Small intestine (tissue), 7 donors: Measurements from ENCODE around the gene GALR2. TPM values are rescaled to one million over a fixed set of nuclear protein-coding genes. Genes with fewer than 3 reads are reported as not detected.

Experiments used
- DNase-seq, 2 donors: peaks; one replicate each; pipeline versions ENCODE4 v3.0.0 to v3.0.0-alpha.2; 2013
- FAIRE-seq: peaks from 2 replicates; lab custom pipeline; 2012; peaks lifted over from hg19 to GRCh38; lab: Jason Lieb, UNC
- H3K27ac ChIP-seq, 3 donors: one replicate each; pipeline ENCODE4 v1.5.1; 2013; ENCODE audit warnings: low read length in 2 of 3, mild to moderate bottlenecking in 2 of 3, control low read depth in 1 of 3, inconsistent platforms in 1 of 3, low read depth in 1 of 3, moderate library complexity in 1 of 3
- H3K27me3 ChIP-seq, 3 donors: one replicate each; pipeline ENCODE4 v1.6.1; 2013; ENCODE audit warnings: low read length in 3 of 3, inconsistent platforms in 1 of 3; ENCODE audit not compliant: control insufficient read depth in 3 of 3, insufficient read depth in 3 of 3
- H3K36me3 ChIP-seq, 3 donors: one replicate each; pipeline ENCODE4 v1.6.1; 2013; ENCODE audit warnings: low read length in 3 of 3, inconsistent platforms in 1 of 3, low read depth in 1 of 3, mild to moderate bottlenecking in 1 of 3, moderate library complexity in 1 of 3; ENCODE audit not compliant: control insufficient read depth in 3 of 3, insufficient read depth in 2 of 3
- H3K4me1 ChIP-seq, 3 donors: one replicate each; pipeline ENCODE4 v1.6.1; 2013; ENCODE audit warnings: low read length in 2 of 3, inconsistent platforms in 1 of 3, low read depth in 1 of 3, mild to moderate bottlenecking in 1 of 3, moderate library complexity in 1 of 3; ENCODE audit not compliant: control insufficient read depth in 3 of 3, insufficient read depth in 2 of 3
- H3K4me3 ChIP-seq, 3 donors: one replicate each; pipeline ENCODE4 v1.5.1; 2013; ENCODE audit warnings: low read length in 3 of 3, control low read depth in 1 of 3, inconsistent platforms in 1 of 3, low read depth in 1 of 3, mild to moderate bottlenecking in 1 of 3, moderate library complexity in 1 of 3
- H3K9me3 ChIP-seq, 2 donors: one replicate each; pipeline ENCODE4 v1.6.1; 2013; ENCODE audit warnings: low read depth in 1 of 2, low read length in 1 of 2; ENCODE audit not compliant: control insufficient read depth in 2 of 2, insufficient read depth in 1 of 2
- WGBS, 3 donors: extraction: QIAGEN DNeasy Blood & Tissue Kit; methylation state at CpG; one replicate each; pipeline ENCODE4 v1.1.7; 2013; 5-methylcytosine and 5-hydroxymethylcytosine counted together
- polyA plus RNA-seq, 4 donors: library from polyadenylated mRNA; stranded (reverse) in 3 of 4; unstranded in 1 of 4; fragments of 200-250 nt in 3 of 4; fragments of 120-200 nt in 1 of 4; gene quantifications; one replicate each; pipeline versions ENCODE4 v1.2.1 to v1.2.3, GENCODE V29; 2013
- donor health status: healthy with polysubstance abuse.
- donor health status: control.
- donor health status: control.
- donor health status: Bipolar disorder and iron deficiency.
- donor health status: healthy.

GALR2 gene
- polyA plus RNA-seq, 4 donors = 0.25 to 0.54 TPM; not detected in 2

- FAIRE-seq (no peak), DNase-seq (no peak)
- 36 to 57% (median 51%) methylated on average over 28 to 42 of the region's 42 CpGs for whole genome bisulfite sequencing, 3 donors
- H3K4me1 ChIP-seq = peaks cover 0 to 4% (median 0%) of the 10 kb centered on the region in 3 donors
- no peak overlapping the region for H3K27ac ChIP-seq
- H3K9me3 ChIP-seq = no peaks in the 10 kb centered on the region
- H3K27me3 ChIP-seq = no peaks in the 10 kb centered on the region
- H3K4me3 ChIP-seq = peak overlapping the region in 2 of 3 donors; percentile 26 to 37
- peaks cover 0 to 2% (median 0%) of the 10 kb centered on the region in 3 donors for H3K36me3 ChIP-seq
Observed at GRCh38 chr17:76121932-76122430, 47.4 kb downstream of the GALR2 start.

- 88 to 94% (median 89%) methylated on average over 20 to 24 of the region's 24 CpGs for WGBS, 3 donors
- Histone ChIP-seq H3K4me3 (no peak overlapping the region), H3K9me3 (no peaks in the 10 kb centered on the region), H3K27me3 (no peaks in the 10 kb centered on the region), H3K36me3 (peaks cover 0 to 2% (median 0%) of the 10 kb centered on the region in 3 donors), H3K27ac (no peak overlapping the region), H3K4me1 (peaks cover 0 to 4% (median 0%) of the 10 kb centered on the region in 3 donors)
- FAIRE-seq (no peak), DNase-seq (no peak)
Observed at GRCh38 chr17:76122431-76123190, 48.0 kb downstream of the GALR2 start.

- H3K4me3 ChIP-seq = no peak overlapping the region
- H3K9me3 ChIP-seq = no peaks in the 10 kb centered on the region
- H3K4me1 ChIP-seq = peaks cover 0 to 4% (median 0%) of the 10 kb centered on the region in 3 donors
- 80 to 90% (median 82%) methylated on average over 5 of the region's 5 CpGs for WGBS, 3 donors
- H3K36me3 ChIP-seq = peaks cover 0 to 2% (median 0%) of the 10 kb centered on the region in 3 donors
- DNase-seq = no peak
- H3K27me3 ChIP-seq = no peaks in the 10 kb centered on the region
- H3K27ac ChIP-seq = no peak overlapping the region
- FAIRE-seq = no peak
Observed at GRCh38 chr17:76123191-76123499, 48.6 kb downstream of the GALR2 start.

- WGBS, 3 donors = 68 to 79% (median 69%) methylated on average over 8 to 9 of the region's 9 CpGs
Observed at GRCh38 chr17:76123749-76124581, 49.4 kb downstream of the GALR2 start.

GRCh38 chr17:76124582-76125390, 50.2 kb downstream of the GALR2 start:
- Histone ChIP-seq H3K9me3 (no peaks in the 10 kb centered on the region), H3K27ac (no peak overlapping the region), H3K4me1 (peaks cover 0 to 4% (median 0%) of the 10 kb centered on the region in 3 donors), H3K27me3 (no peaks in the 10 kb centered on the region), H3K4me3 (no peak overlapping the region), H3K36me3 (peaks cover 0 to 2% (median 0%) of the 10 kb centered on the region in 3 donors)
- FAIRE-seq (no peak), DNase-seq (no peak)
- WGBS, 3 donors = 84 to 89% (median 88%) methylated on average over 22 of the region's 22 CpGs

More at GRCh38 chr17:76123749-76124581, 49.4 kb downstream of the GALR2 start:
- Histone ChIP-seq H3K36me3 (peaks cover 0 to 2% (median 0%) of the 10 kb centered on the region in 3 donors), H3K27me3 (no peaks in the 10 kb centered on the region), H3K4me3 (no peak overlapping the region), H3K9me3 (no peaks in the 10 kb centered on the region), H3K27ac (no peak overlapping the region), H3K4me1 (peaks cover 0 to 4% (median 0%) of the 10 kb centered on the region in 3 donors)
- DNase-seq (no peak), FAIRE-seq (no peak)

GRCh38 chr17:76125391-76125675, 50.8 kb downstream of the GALR2 start:
- Histone ChIP-seq H3K36me3 (peaks cover 0 to 2% (median 0%) of the 10 kb centered on the region in 3 donors), H3K4me1 (peaks cover 0 to 4% (median 0%) of the 10 kb centered on the region in 3 donors), H3K9me3 (no peaks in the 10 kb centered on the region), H3K27ac (no peak overlapping the region), H3K27me3 (no peaks in the 10 kb centered on the region), H3K4me3 (no peak overlapping the region)
- FAIRE-seq (no peak), DNase-seq (no peak)
- WGBS, 3 donors = 81 to 90% (median 85%) methylated on average over 5 of the region's 5 CpGs

- WGBS, 3 donors = 93 to 99% (median 93%) methylated on average over 1 of the region's 1 CpG
- H3K4me3 ChIP-seq = no peak overlapping the region
- no peaks in the 10 kb centered on the region for H3K9me3 ChIP-seq
- H3K36me3 ChIP-seq = peaks cover 0 to 2% (median 0%) of the 10 kb centered on the region in 3 donors
- no peak overlapping the region for H3K27ac ChIP-seq
- DNase-seq = no peak
- peaks cover 0 to 4% (median 0%) of the 10 kb centered on the region in 3 donors for H3K4me1 ChIP-seq
- no peaks in the 10 kb centered on the region for H3K27me3 ChIP-seq
- no peak for FAIRE-seq
Observed at GRCh38 chr17:76125922-76126321, 51.3 kb downstream of the GALR2 start.
